A549 treated with GW870086 at 1 μM for 4 hours (cell line): ENCODE measurements around the gene CYP2U1. TPM values are rescaled to one million over a fixed set of nuclear protein-coding genes. Genes with fewer than 3 reads are reported as not detected.

Experiments
- total RNA-seq: library from RNA; stranded (reverse); fragments of 200-300 nt; extraction: Qiagen RNA extraction; gene quantifications from 5 replicates; pipeline ENCODE4 v1.2.3, GENCODE V29; 2022; ENCODE audit warnings: low read depth

The CYP2U1 gene
- total RNA-seq = 1.1 to 1.8 TPM (median 1.5 TPM) in 5 replicates

GRCh38 chr4:107930821-107931774 lies at the start of gene CYP2U1:
Gene CYP2U1 (plus strand): TSS chr4:107931549. CDS start chr4:107931644, 95 bp downstream.

GRCh38 chr4:107989537-107990386 lies 58.4 kb downstream of the CYP2U1 start, which contains the start of gene HADH:
Gene HADH (plus strand): TSS chr4:107989889. CDS start chr4:107989933, 44 bp downstream.

Other genes starting within 250 kb of the CYP2U1 start
- gene PAPSS1, start 211.3 kb upstream of the CYP2U1 start, total RNA-seq = 29.7 to 35.9 TPM (median 32.7 TPM) in 5 replicates
- gene SGMS2, start 106.6 kb upstream of the CYP2U1 start, total RNA-seq = 19.7 to 34.0 TPM (median 29.3 TPM) in 5 replicates
- 20.2 to 24.6 TPM (median 23.0 TPM) in 5 replicates for gene HADH, start 58.3 kb downstream of the CYP2U1 start, total RNA-seq
- 0.14 TPM in 1 of 5 replicates, not detected in the others for gene LEF1, start 237.4 kb downstream of the CYP2U1 start, total RNA-seq